Choroid plexus epithelial cell (primary cell): ENCODE measurements around the gene ADAT3.

ENCODE experiments used
- DNase-seq: peaks from one replicate; pipeline ENCODE4 v3.0.0-alpha.2; 2010; ENCODE audit warnings: low read depth
- H3K4me3 ChIP-seq: 2 replicates; pipeline ENCODE4 v1.5.1; 2011; ENCODE audit warnings: low read depth, mild to moderate bottlenecking, control low read depth, low read length, moderate library complexity
- TF ChIP-seq, protein P1 (sequence below): conservative IDR thresholded peaks from 2 replicates; pipeline ENCODE4 v1.5.1; 2011; ENCODE audit warnings: low read depth, mild to moderate bottlenecking, control low read depth, inconsistent platforms, low read length, moderate library complexity

The ADAT3 gene

DNA sequence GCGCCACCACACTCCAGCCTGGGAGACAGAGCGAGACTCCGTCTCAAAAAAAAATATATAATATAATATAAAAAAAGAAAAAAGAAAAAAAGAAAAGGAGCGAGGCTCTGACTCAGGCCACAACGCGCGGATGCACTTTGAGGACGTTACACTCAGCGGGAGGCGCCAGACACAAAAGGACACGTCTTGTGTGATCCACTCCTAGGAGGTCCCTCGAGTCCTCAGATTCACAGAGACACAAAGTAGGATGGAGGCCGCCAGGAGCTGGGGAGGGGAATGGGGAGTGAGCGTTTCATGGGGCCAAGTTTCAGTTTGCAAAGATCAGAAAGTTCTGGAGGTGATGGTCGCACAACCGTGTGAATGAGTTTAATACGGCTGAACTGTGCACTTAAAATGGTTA, 11.4 kb upstream of the ADAT3 start:
- DNase-seq = no peak
- no peak overlapping the region for H3K4me3 ChIP-seq
- TF ChIP-seq, protein P1, sequence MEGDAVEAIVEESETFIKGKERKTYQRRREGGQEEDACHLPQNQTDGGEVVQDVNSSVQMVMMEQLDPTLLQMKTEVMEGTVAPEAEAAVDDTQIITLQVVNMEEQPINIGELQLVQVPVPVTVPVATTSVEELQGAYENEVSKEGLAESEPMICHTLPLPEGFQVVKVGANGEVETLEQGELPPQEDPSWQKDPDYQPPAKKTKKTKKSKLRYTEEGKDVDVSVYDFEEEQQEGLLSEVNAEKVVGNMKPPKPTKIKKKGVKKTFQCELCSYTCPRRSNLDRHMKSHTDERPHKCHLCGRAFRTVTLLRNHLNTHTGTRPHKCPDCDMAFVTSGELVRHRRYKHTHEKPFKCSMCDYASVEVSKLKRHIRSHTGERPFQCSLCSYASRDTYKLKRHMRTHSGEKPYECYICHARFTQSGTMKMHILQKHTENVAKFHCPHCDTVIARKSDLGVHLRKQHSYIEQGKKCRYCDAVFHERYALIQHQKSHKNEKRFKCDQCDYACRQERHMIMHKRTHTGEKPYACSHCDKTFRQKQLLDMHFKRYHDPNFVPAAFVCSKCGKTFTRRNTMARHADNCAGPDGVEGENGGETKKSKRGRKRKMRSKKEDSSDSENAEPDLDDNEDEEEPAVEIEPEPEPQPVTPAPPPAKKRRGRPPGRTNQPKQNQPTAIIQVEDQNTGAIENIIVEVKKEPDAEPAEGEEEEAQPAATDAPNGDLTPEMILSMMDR = no peak

DNA sequence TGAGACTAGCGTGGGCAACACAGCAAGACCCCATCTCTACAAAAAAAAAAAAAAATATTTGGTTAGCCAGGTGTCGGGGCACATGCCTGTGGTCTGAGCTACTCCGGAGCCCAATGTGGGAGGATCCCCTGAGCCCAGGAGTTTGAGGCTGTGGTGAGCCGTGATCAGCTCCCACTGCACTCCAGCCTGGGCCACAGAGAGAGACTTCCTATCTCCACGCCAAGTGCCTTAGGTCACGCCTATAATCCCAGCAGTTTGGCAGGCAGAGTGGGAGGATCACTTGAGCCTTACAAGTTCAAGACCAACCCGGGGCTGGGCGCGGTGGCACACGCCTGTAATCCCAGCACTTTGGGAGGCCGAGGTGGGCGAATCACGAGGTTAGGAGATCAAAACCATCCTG, 8.7 kb upstream of the ADAT3 start:
- no peak overlapping the region for H3K4me3 ChIP-seq
- no peak for DNase-seq
- TF ChIP-seq, protein P1 = no peak

DNA sequence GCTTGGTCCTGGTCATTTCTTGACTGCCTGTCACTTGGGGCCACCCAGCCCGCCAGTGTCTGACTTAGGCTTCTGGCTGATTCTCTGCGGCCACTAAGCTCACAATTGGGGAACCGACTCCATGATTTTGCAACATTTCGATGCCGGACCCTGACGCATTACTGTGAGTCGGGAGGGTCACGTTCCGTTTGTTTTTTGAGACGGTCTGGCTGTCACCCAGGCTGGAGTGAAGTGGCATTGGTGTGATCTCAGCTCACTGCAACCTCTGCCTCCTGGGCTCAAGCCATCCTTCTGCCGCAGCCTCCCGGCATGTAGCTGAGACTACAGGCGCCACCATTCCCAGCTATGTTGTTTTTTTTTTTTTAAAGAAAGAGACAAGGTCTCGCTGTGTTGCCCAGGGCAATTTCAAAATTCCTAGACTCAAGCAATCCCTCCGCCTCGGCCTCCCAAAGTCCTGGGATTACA, 3.2 kb upstream of the ADAT3 start:
- no peak overlapping the region for H3K4me3 ChIP-seq
- TF ChIP-seq, protein P1 = no peak
- no peak for DNase-seq

DNA sequence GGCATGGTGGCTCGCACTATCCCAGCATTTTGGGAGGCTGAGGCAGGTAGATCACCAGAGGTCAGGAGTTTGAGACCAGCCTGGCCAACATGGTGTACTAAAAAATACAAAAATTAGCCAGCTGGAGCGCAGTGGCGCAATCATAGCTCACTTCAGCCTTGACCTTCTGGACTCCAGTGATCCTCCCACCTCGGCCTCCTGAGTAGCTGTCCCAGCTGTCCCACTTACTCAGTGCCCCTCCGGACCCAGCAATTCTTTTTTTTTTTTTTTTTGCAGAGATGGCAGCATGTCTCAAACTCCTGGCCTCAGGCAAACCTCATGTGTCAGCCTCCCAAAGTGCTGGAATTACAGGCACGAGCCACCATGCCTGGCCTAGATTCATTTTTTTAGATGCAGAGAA, 2.3 kb upstream of the ADAT3 start:
- no peak overlapping the region for H3K4me3 ChIP-seq
- TF ChIP-seq, protein P1 = no peak
- DNase-seq = no peak

DNA sequence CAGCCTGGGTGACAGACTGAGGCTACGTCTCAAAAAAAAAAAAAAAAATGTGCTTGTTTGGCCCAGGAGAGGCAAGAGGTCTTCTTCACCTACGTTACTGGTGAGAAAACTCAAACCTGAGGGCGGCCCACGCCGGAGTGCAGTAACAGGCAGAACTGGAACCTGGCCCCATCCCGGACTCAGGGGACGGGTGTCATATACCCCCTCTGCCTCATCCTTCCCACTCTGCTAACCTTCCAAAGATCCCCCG, 414 bp upstream of the ADAT3 start:
- H3K4me3 ChIP-seq = peak overlapping the region; percentile 42
- no peak for DNase-seq
- TF ChIP-seq, protein P1 = no peak

DNA sequence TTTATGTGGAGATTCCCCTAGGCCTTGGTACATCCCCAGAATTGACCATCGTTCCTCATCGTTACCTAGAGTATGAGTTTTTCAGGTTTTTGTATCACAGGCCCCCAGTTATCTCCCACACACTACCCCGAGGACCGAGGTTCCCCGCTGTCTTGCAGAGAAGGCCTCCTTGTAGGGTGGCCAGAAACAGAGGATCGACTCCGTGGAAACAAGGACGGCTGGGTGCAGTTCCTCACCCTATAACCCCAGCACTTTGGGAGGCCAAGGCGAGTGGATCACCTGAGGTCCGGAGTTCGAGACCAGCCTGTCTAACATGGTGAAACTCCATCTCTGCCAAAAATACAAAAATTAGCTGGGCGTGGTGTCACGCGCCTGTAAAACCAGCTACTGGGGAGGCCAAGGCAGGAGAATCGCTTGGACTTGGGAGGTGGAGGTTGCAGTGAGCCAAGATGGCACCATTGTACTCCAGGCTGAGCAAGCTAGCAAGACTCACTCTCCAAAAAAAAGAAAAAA, 720 bp downstream of the ADAT3 start:
- TF ChIP-seq, protein P1 = no peak
- peak overlapping the region; percentile 84 for H3K4me3 ChIP-seq
- DNase-seq = no peak

DNA sequence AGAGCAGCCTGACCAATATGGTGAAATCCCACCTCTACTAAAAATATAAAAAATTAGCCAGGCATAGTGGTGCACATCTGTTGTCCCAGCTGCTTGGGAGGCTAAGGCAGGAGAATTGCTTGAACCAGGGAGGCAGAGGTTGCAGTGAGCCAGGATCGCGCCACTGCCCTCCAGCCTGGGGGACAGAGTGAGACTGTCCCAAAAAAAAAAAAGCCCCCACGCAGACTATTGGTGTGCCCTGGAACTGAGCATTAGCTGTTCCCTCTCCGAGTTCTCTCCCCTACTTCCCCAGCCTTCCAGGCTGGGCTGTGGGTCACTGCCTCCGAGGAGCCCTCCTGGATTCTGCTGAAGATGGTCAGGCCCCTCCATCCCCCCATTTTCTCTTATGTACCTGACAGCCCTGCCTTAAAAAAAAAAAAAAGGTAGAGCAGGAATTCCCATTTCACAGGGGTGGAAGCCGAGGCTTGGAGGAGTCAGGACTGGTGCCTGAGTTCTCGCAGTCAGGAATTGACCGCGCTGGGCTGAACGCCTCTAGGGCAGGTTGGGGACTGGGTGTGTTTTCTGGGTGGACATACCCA, 1.9 kb downstream of the ADAT3 start:
- no peak for DNase-seq
- H3K4me3 ChIP-seq = no peak overlapping the region
- TF ChIP-seq, protein P1 = no peak
